AG08396 (cell line): Measurements from ENCODE around the gene CD37.
"Not testable (repeated sequence)": the region's sequence is repeated elsewhere in the genome, so short reads cannot be mapped to it uniquely, and the experiment has no call there.

ENCODE experiments used
- DNase-seq: peaks from one replicate; pipeline ENCODE4 v3.0.0; 2012; ENCODE audit warnings: low spot score, mixed read lengths

Gene CD37, protein sequence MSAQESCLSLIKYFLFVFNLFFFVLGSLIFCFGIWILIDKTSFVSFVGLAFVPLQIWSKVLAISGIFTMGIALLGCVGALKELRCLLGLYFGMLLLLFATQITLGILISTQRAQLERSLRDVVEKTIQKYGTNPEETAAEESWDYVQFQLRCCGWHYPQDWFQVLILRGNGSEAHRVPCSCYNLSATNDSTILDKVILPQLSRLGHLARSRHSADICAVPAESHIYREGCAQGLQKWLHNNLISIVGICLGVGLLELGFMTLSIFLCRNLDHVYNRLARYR

DNA sequence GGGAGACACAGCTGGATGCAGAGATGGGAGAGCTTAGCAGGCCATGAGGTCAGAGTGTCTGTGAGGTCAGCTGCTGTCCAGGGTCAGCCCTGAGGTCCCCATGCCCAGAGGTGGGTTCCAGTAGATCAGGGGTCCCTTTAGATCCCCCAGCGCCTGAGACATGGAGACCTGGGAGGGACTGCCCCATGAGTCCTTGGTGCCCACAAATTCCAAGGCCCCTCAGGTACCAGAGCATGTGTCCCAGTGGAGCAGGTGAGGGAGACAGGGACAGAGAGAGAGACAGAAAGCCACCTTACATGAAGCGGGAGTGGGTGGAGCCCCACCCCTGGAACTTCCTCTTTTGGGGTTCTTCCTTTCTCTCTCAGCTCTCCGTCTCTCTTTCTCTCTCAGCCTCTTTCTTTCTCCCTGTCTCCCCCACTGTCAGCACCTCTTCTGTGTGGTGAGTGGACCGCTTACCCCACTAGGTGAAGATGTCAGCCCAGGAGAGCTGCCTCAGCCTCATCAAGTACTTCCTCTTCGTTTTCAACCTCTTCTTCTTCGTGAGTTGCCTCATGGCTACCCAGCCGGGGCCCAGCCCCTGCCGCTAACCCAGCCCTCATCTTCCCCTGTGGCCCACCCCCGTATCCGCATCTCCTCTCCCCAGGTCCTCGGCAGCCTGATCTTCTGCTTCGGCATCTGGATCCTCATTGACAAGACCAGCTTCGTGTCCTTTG lies at the start of gene CD37:
Gene CD37 (plus strand): TSS at position 336 of the 713 bp plus-strand sequence. CDS start 135 bp downstream, at position 471.
- no peak for DNase-seq

DNA sequence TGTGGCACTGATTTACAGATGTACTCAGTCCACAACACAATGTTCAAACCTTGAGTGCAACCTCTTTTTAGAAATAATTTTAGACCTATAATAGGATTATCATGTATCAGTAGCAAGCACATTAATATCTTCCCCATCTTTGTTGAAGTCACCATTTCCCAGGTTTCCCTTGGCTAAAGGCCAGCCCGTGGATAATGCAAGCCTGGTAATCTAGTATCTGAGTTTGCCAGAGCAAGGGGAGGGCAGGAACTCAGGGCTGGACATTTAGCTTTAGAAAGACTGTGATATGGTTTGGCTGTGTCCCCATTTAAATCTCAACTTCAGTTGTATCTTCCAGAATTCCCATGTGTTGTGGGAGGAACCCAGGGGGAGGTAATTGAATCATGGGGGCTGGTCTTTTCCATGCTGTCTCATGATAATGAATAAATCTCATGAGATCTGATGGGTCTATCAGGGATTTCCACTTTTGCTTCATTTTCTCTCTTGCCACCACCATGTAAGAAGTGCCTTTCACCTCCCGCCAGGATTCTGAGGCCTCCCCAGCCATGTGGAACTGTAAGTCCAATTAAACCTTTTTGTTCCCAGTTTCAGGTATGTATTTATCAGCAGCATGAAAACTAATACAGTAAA lies 48.0 kb upstream of the CD37 start:
- DNase-seq = no peak

DNA sequence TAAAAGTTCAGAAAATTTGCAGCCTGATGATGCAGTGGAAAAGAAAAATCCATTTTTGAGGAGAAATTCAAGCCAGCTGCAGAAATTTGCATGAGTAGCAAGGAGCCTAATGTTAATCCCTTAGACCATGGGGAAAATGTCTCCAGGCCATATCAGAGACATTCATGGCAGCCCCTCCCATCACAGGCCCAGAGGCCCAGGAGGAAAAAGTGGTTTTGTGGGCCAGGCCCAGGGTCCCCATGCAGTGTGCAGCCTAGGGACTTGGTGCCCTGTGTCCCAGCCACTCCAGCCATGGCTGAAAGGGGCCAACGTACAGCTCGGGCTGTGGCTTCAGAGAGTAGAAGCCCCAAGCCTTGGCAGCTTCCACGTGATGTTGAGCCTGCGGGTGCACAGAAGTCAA lies 47.0 kb upstream of the CD37 start:
- DNase-seq = not testable (repeated sequence)

DNA sequence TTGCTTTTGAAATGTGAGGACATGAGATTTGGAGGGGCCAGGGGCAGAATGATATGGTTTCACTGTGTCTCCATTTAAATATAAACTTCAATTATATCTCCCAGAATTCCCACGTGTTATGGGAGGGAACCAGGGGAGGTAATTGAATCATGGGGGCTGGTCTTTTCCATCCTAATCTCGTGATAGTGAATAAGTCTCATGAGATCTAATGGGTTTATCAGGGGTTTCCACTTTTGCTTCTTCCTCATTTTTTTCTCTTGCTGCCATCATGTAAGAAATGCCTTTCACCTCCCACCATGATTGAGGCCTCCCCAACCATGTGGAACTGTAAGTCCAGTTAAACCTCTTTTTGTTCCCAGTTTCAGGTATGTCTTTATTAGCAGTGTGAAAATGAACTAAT lies 45.9 kb upstream of the CD37 start:
- not testable (repeated sequence) for DNase-seq

DNA sequence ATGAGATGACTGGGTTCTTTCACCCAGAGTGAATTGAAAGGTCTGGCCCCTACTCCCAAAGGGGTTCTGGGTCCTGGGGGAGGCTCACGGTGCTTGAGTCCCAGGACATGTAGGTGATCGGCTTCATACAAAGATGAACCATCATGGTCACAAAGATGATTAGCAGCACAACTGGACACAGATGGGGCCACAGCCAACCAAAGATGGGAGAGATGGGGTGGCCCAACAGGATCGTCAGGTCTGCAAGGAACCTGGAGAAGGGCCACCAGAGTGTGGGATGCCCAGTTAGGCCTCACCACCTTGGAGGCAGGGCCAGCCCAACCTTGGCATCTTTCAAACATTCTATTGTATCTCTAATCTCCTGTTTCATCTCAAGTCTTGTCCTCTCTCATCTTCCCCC lies 44.7 kb upstream of the CD37 start:
- DNase-seq = no peak

DNA sequence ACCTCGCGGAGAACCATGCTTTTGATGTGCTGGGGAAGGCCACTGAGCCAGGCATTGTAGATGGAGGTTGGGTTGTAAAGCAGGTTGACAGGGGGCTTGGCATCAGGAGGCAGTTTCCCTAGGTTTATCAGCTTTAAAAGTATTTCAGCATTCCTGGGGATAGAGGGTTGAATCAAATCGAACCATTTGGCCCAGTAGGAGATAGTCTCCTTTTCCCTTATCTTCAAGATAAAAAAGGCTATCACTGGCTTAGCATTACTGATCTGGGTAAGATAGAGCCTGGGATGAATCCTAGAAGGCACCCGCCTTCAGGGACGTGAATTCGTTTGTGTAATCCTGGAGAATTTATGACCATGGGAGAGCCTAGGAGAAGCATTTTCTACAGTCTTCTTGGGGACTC lies 40.8 kb upstream of the CD37 start:
- no peak for DNase-seq

DNA sequence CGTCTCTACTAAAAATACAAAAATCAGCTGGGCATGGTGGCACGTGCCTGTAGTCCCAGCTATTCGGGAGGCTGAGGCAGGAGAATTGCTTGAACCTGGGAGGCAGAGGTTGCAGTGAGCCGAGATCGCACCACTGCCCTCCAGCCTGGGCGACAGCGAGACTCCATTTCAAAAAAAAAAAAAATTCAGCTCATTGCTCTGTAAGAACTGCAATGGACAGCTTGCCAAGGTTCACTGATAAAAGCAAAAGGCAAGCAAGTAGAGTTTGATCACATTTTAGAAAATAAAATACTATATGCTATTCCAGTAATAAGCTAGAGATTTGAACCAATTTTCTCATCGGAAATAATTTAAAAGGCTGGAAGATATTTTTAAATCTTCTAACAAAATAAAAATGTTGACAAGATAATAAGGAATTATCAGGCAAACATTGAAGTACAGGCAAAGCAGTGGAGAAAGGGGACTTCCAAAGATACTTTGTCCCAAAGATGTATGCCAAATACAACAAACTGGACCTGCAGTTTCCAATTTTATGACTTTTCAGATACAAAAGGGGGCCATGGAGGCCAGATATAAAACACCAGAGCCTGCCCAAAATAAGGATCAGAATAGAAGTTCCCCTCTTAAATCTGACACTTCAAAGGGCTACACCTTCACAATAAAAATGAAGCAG lies 39.9 kb upstream of the CD37 start:
- no peak for DNase-seq

DNA sequence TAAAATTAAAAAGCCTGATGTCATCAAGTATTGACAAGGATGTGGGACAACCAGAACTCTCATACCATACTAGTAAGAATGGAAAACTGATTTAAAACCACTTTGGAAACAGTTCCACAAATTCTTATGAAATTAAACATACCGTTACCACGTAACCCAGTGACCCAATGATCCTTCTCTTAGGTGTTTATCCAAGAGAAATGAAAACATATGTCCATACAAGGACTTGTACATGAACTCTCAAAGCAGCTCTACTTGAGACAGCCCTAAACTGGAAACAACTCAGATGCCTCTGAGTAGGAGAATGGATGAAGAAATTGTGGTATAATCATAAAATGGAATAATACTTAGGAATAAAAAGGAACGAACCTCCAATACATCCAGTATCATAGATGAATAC lies 37.8 kb upstream of the CD37 start:
- no peak for DNase-seq

DNA sequence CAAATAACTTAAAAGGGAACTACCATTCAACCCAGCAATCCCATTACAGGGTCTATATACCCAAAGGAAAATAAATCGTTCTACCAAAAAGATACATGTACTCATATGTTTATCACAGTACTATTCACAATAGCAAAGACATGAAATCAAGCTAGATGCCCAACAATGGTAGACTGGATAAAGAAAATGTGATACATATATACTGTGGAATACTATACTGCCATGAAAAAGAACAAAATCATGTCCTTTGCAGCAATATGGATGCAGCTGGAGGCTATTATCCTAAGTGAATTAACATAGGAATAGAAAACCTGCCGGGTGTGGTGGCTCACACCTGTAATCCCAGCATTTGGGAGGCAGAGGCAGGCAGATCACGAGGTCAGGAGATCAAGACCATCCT lies 36.6 kb upstream of the CD37 start:
- not testable (repeated sequence) for DNase-seq

DNA sequence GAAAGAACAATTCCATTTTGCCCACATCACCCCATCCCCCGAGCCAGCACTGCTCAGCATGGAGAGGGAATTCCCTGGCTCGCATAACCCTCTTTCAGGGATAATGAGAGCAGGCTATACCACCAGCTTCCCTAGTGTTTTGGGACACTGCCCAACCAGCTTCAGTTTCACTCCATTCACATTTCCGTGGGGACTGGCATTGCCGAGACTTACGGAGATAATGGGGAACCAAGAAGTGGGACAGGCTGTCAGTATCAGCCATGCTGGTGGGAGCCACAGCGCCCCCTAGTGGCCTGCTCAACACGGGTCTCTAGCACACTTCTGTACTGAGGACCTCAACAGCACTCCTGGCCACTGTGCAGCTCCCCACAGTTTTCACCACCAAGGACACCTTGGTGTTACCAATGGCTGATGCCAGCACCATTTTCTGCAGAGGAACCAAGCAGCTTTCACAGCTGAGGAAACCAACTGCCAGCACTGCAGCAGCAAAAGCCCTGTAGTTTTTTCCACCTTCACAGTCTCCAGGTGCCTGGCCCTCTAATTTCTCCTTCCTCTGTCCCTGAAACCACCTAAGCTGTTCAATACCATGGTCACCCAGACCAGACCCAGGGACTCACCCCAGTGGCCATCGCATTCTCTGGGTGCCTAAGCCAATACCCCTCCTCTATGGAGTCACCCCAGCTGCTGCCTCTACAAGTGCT lies 33.9 kb upstream of the CD37 start:
- peak; percentile 81 for DNase-seq

DNA sequence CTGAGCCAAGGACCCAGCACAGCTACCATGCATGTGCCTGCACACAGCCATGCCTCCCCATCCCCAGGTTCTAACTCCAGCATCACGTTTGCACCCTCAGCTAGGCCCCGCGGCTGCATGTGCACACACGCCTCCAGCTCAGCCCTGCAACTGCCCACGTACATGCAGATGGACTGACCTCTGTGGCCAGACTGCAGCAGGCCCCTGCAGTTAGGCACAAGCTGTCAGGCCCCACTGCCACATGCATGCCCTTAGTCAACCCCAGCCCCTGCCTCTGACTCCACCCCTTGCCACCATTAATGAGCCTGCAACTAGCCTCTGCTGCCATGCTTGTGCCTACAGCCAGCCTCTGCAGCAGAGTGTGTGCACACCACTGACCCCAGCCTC lies 33.3 kb upstream of the CD37 start:
- no peak for DNase-seq

DNA sequence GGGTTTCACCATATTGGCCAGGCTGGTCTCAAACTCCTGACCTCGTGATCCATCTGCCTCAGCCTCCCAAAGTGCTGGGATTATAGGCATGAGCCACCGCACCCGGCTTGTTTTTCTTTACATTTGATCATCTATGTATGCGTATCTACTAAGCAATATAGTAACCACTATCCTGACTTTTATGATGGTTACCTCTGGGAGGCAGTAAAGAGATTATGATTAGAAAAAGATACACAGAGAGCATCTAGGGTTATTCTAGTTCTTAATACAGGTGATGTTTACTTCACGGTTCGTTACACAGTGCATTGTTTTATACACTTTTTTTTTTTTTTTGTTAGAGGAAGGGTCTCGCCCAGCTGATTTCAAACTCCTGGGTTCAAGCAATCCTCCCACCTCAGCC lies 28.5 kb upstream of the CD37 start:
- DNase-seq = not testable (repeated sequence)

DNA sequence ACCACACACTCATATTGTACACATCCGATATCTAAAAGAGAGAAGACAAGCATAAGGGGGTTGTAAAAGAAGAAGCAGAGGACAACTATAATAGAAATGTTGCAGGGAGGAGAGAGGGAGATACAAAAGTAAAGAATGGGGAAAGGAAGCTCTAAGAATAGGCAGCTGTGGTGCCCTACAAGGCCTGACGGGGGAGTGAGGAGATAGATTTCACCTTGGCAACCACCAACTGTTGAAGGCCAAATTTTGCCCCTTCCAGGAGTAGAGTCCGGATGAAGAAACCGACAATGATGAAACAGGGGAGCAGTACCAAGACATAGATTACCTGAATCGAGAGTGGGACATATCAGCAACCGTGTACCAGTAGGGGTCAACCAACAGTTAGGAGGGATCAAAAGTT lies 26.1 kb upstream of the CD37 start:
- DNase-seq = no peak

DNA sequence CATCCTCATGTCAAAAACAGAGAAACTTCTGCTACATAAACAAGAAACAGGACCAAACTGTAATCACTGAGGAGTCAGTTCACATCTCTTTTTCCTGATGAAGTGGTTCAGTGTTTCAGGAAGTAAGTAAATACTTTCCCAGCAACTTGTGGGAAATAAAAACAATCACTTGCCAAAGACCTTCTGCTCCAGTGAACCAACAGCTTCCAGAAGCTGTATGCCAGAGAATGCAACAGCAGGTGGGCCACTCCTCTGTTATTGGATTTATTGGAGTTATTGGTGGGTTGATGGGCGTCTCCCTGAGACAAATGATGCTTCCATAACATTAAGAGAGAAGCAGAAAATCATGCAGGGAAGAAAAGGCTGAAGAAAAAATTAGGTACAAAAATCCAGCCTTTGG lies 20.1 kb upstream of the CD37 start:
- no peak for DNase-seq

DNA sequence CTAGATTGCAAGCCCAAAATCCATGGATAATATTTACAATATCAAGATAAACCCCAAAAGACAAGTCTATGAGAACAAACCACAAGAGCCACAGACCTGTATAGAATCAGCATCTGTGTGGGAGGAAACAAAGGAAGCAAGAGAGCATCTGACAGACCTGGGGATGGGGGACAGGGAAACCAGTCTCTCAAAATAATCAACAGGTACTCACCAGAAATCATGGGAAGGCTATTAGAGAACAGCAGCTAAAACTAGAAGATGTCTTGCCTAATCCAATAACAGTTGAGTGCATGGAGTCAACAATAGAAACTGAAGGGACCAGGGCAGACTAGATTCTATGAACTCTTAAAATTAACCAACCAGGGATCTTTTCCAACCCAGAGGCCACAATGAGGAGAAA lies 18.9 kb upstream of the CD37 start:
- DNase-seq = no peak

DNA sequence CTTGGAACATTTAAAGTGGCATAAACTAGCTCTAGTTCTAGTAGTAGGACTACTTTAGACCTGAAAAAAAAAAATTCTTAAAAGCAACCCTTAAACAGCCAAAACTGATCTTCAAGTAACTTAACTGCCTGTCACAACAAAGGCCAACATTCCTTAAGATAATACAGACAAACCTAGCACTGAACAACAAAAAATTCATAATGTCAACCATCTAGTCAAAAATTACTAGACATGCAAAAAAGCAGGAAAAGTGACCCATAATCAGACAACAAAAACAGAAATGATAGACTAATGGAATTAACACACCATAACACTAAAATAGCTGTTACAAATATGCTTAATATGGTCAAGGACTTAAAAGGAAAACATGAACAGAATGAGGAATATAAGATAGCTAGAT lies 16.9 kb upstream of the CD37 start:
- DNase-seq = no peak

DNA sequence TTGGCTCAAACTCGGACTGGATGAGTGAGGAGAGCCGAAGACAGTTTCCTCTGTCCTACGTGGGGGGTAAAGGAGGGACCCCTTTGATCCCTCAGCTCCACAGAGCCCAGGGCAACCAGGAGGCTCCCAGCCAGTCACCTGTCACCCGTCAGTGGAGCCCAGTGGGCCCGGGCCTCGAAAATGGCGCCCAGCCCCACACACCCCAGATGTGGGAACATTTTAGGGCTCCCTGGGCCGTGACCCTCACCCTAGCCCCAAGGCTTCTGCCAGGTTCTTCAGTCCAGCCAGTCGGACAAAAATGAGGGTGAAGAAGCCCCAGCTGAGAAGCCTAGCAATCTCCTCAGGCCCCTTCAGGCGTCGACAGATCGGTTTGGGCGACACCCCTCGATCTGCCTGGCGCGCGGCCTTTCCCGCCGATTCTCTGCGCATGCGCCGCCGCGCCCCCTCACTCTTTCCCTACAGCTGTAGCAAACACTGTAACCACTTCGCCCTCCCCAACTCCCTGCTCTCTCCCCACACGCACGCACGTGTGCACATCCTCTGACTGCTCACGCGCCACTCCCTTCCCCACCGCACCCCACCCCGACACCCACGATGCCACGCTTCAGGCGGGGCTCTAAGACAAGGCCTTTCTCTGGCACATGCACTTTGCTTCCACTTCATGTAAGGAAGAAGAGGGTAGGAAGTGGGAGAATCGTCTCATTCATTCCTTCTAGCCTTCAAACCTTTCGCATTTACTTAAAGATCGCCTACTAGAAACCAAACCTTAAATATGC lies 10.2 kb upstream of the CD37 start, which contains the start of gene SLC6A16:
Gene SLC6A16 (minus strand): TSS at position 391 of the 776 bp plus-strand sequence. CDS start 13,844 bp downstream, outside the sequence.
- DNase-seq = no peak

DNA sequence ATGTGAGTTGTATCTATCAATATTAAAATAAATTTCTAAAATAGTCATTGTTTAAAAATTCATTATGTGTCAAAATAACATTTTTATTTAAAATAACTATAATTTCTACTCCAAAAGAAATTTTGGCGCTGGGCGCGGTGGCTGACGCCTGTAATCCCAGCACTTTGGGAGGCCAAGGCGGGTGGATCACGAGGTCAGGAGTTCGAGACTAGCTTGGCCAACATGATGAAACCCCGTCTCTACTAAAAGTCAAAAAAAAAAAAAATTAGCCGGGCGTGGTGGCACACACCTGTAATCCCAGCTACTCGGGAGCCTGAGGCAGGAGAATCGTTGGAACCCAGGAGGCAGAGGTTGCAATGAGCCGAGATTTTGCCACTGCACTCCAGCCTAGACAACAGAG lies 9.4 kb upstream of the CD37 start:
- DNase-seq = not testable (repeated sequence)

DNA sequence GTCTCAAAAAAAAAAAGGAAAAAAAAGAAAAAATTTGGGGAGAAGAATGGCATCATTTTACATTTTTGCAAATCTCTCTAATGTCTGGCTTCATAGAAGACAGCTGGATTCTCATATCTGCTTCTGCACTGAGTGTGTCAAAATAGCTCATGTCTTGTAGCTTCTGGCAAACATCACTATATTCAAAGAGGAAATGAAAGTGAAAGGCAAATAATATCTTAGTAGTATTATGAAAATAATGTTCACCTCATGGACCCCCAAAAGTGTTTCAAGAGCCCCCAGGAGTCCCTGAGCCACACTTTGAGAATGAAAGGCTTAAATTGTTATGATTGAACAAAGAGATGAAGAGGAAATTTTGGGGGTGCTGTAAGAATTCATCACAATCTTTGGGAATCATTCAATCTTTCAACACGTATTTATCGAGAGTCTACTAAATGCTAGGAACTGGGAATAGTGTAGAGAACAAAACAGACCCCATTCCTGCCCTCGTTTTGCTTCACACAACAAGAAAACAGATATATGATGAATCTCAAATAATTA lies 9.0 kb upstream of the CD37 start:
- DNase-seq = no peak

DNA sequence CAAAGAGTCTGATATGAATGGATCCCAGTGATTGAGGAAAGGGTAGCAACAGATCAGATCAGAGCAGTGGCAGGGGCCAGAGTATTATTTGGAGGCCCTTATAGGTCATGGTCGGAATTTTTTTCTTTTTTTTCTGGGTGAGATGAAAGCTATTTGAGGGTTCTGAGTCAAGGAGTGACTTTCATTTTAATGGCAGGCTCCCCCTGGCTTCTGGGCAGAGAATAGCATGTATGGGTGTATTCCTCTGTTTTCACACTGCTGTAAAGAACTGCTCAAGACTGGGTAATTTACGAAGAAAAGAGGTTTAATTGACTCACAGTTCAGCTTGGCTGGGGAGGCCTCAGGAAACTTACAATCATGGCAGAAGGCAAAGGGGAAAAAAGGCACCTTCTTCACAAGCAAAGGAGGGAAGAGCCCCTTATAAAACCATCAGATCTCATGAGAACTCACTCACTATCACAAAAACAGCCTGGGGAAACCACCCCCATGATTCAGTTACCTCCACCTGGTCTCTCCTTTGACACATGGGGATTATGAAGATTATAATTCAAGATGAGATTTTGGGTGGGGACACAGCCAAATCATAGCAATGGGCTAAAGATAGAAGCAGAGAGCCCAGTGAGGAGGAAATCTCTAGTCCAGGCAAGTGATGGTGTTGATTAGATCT lies 7.2 kb upstream of the CD37 start:
- peak; percentile 54 for DNase-seq
